H1 (cell line): Measurements from ENCODE around the gene MRAP. TPM values are rescaled to one million over a fixed set of nuclear protein-coding genes. Genes with fewer than 3 reads are reported as not detected.

ENCODE experiments used
- BRCA1 ChIP-seq: IDR thresholded peaks from 2 replicates; pipeline ENCODE4 v1.6.1; 2012; ENCODE audit warnings: low read depth, low read length, improper control_type of control experiment
- CEBPB ChIP-seq: IDR thresholded peaks from 2 replicates; pipeline ENCODE4 v1.6.1; 2012; ENCODE audit warnings: low read depth, low read length
- EGR1 ChIP-seq: IDR thresholded peaks from 2 replicates; pipeline ENCODE4 v1.6.1; 2011; ENCODE audit warnings: low read depth, low read length, borderline replicate concordance
- POLR2A ChIP-seq, 2 experiments: IDR thresholded peaks; 1 replicate in 1 of 2; 2 replicates in 1 of 2; pipeline ENCODE4 v1.6.1; 2011; ENCODE audit warnings: low read depth in 2 of 2, low read length in 2 of 2, mild to moderate bottlenecking in 2 of 2; ENCODE audit errors: control extremely low read depth in 1 of 2
- SIN3A ChIP-seq, 2 experiments: IDR thresholded peaks in 1 of 2; conservative IDR thresholded peaks in 1 of 2; 2 replicates each; pipeline ENCODE4 v1.6.1; 2011 to 2012; ENCODE audit warnings: low read length in 2 of 2, improper control_type of control experiment in 1 of 2, low read depth in 1 of 2, mild to moderate bottlenecking in 1 of 2
- polyA plus RNA-seq, 7 experiments: library from polyadenylated mRNA; depleted of rRNA in 3 of 7; stranded (reverse) in 5 of 7; unstranded in 2 of 7; fragments of >200 nt in 5 of 7; fragments of 200-250 nt in 2 of 7; gene quantifications; 1 replicate in 5 of 7; 2 replicates in 1 of 7; 4 replicates in 1 of 7; pipeline versions ENCODE4 v1.2.1 to v1.2.3, GENCODE V29; 2011 to 2013; ENCODE audit warnings: missing spikeins in 2 of 7, mixed read lengths in 2 of 7
- total RNA-seq: library from RNA; stranded (reverse); fragmentation: NEBNext Ultra II Directional; extraction: Animal tissue kit (Norgen Biotek cat#: 25700); gene quantifications from 2 replicates; pipeline ENCODE4 v1.2.1, GENCODE V29; 2021
- TF ChIP-seq, protein P1 (sequence below): fragments of 300-600 bp; sonication (generic); IDR thresholded peaks from 2 replicates; pipeline ENCODE4 v1.7.1; 2012; ENCODE audit warnings: low read length, moderate library complexity, mild to moderate bottlenecking, inconsistent platforms; ENCODE audit not compliant: insufficient replicate concordance
- TF ChIP-seq, protein P2 (sequence below): IDR thresholded peaks from 2 replicates; pipeline ENCODE4 v1.6.1; 2012; ENCODE audit warnings: inconsistent platforms

The MRAP gene
- total and polyA plus RNA-seq, 2 of the 8 experiments (the other 6 are each of a cell fraction or from before 2014, with no cell fraction given) = not detected

DNA sequence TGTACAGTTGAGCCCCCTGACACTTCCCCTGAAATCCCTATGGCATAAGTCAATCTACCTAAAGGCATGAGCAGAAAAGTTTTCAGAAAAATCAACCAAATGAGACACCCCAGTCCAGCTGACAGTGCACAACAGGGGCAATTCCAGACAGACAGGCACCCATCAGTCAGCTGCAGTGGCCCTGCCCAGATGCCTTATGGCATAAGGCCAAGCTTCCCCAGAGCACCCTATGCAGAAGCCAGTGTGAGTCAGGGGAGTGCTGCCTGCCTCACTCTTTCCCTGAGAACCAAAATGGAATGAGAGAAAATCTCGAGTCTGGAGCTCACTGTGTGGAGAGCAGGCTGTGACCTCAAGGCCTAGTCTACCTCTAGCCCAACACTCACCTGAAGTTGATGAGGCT is 38.1 kb downstream of the MRAP start (continued):
- TF ChIP-seq, protein P1, sequence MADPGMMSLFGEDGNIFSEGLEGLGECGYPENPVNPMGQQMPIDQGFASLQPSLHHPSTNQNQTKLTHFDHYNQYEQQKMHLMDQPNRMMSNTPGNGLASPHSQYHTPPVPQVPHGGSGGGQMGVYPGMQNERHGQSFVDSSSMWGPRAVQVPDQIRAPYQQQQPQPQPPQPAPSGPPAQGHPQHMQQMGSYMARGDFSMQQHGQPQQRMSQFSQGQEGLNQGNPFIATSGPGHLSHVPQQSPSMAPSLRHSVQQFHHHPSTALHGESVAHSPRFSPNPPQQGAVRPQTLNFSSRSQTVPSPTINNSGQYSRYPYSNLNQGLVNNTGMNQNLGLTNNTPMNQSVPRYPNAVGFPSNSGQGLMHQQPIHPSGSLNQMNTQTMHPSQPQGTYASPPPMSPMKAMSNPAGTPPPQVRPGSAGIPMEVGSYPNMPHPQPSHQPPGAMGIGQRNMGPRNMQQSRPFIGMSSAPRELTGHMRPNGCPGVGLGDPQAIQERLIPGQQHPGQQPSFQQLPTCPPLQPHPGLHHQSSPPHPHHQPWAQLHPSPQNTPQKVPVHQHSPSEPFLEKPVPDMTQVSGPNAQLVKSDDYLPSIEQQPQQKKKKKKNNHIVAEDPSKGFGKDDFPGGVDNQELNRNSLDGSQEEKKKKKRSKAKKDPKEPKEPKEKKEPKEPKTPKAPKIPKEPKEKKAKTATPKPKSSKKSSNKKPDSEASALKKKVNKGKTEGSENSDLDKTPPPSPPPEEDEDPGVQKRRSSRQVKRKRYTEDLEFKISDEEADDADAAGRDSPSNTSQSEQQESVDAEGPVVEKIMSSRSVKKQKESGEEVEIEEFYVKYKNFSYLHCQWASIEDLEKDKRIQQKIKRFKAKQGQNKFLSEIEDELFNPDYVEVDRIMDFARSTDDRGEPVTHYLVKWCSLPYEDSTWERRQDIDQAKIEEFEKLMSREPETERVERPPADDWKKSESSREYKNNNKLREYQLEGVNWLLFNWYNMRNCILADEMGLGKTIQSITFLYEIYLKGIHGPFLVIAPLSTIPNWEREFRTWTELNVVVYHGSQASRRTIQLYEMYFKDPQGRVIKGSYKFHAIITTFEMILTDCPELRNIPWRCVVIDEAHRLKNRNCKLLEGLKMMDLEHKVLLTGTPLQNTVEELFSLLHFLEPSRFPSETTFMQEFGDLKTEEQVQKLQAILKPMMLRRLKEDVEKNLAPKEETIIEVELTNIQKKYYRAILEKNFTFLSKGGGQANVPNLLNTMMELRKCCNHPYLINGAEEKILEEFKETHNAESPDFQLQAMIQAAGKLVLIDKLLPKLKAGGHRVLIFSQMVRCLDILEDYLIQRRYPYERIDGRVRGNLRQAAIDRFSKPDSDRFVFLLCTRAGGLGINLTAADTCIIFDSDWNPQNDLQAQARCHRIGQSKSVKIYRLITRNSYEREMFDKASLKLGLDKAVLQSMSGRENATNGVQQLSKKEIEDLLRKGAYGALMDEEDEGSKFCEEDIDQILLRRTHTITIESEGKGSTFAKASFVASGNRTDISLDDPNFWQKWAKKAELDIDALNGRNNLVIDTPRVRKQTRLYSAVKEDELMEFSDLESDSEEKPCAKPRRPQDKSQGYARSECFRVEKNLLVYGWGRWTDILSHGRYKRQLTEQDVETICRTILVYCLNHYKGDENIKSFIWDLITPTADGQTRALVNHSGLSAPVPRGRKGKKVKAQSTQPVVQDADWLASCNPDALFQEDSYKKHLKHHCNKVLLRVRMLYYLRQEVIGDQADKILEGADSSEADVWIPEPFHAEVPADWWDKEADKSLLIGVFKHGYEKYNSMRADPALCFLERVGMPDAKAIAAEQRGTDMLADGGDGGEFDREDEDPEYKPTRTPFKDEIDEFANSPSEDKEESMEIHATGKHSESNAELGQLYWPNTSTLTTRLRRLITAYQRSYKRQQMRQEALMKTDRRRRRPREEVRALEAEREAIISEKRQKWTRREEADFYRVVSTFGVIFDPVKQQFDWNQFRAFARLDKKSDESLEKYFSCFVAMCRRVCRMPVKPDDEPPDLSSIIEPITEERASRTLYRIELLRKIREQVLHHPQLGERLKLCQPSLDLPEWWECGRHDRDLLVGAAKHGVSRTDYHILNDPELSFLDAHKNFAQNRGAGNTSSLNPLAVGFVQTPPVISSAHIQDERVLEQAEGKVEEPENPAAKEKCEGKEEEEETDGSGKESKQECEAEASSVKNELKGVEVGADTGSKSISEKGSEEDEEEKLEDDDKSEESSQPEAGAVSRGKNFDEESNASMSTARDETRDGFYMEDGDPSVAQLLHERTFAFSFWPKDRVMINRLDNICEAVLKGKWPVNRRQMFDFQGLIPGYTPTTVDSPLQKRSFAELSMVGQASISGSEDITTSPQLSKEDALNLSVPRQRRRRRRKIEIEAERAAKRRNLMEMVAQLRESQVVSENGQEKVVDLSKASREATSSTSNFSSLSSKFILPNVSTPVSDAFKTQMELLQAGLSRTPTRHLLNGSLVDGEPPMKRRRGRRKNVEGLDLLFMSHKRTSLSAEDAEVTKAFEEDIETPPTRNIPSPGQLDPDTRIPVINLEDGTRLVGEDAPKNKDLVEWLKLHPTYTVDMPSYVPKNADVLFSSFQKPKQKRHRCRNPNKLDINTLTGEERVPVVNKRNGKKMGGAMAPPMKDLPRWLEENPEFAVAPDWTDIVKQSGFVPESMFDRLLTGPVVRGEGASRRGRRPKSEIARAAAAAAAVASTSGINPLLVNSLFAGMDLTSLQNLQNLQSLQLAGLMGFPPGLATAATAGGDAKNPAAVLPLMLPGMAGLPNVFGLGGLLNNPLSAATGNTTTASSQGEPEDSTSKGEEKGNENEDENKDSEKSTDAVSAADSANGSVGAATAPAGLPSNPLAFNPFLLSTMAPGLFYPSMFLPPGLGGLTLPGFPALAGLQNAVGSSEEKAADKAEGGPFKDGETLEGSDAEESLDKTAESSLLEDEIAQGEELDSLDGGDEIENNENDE = no peak
- TF ChIP-seq POLR2A (IDR thresholded peaks at IDR 0.05; ENCODE audit: control extremely low read depth in 1 of 2, low read depth in 2 of 2, low read length in 2 of 2) = no peak
- TF ChIP-seq CEBPB = no peak
- TF ChIP-seq EGR1 = no peak
- no peak for TF ChIP-seq BRCA1
- TF ChIP-seq, protein P2, sequence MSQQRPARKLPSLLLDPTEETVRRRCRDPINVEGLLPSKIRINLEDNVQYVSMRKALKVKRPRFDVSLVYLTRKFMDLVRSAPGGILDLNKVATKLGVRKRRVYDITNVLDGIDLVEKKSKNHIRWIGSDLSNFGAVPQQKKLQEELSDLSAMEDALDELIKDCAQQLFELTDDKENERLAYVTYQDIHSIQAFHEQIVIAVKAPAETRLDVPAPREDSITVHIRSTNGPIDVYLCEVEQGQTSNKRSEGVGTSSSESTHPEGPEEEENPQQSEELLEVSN = no peak
- no peak for TF ChIP-seq SIN3A (conservative IDR thresholded peaks at IDR 0.05 in 1 of 2, IDR thresholded peaks at IDR 0.05 in 1 of 2; ENCODE audit: low read depth in 1 of 2, low read length in 2 of 2)
